Measurements from ENCODE around the gene MCF2L.

The MCF2L gene

GRCh38 chr13:113083402-113084061, 114.5 kb downstream of the MCF2L start:
- no peak for DNase-seq (ENCODE audit: low read depth in 2 of 2)

GRCh38 chr13:113084094-113084942, 115.3 kb downstream of the MCF2L start:
- DNase-seq (ENCODE audit: low read depth in 2 of 2): no peak

GRCh38 chr13:113084943-113085540, 116.0 kb downstream of the MCF2L start:
- no peak for DNase-seq (ENCODE audit: low read depth in 2 of 2)

GRCh38 chr13:113086031-113086750, 117.2 kb downstream of the MCF2L start:
- no peak for DNase-seq (ENCODE audit: low read depth in 2 of 2)

- no peak for DNase-seq (ENCODE audit: low read depth in 2 of 2)
Measured at GRCh38 chr13:113086991-113087922, 118.2 kb downstream of the MCF2L start.

GRCh38 chr13:113087923-113088690, 119.1 kb downstream of the MCF2L start:
- DNase-seq (ENCODE audit: low read depth in 2 of 2): no peak

GRCh38 chr13:113088691-113089020, 119.6 kb downstream of the MCF2L start:
- DNase-seq (ENCODE audit: low read depth in 2 of 2): no peak

- no peak for DNase-seq (ENCODE audit: low read depth in 2 of 2)
Measured at GRCh38 chr13:113089693-113090414, 120.8 kb downstream of the MCF2L start.

- DNase-seq (ENCODE audit: low read depth in 2 of 2): no peak
Measured at GRCh38 chr13:113090415-113090770, 121.4 kb downstream of the MCF2L start.

GRCh38 chr13:113090806-113091205, 121.8 kb downstream of the MCF2L start:
- no peak for DNase-seq (ENCODE audit: low read depth in 2 of 2)

GRCh38 chr13:113091211-113091771, 122.3 kb downstream of the MCF2L start:
- DNase-seq (ENCODE audit: low read depth in 2 of 2): no peak

- DNase-seq (ENCODE audit: low read depth in 2 of 2): no peak
Measured at GRCh38 chr13:113091891-113092775, 123.1 kb downstream of the MCF2L start.

- DNase-seq (ENCODE audit: low read depth in 2 of 2): no peak
Measured at GRCh38 chr13:113092776-113093579, 124.0 kb downstream of the MCF2L start.

- no peak for DNase-seq (ENCODE audit: low read depth in 2 of 2)
Measured at GRCh38 chr13:113093580-113094409, 124.8 kb downstream of the MCF2L start.

- no peak for DNase-seq (ENCODE audit: low read depth in 2 of 2)
Measured at GRCh38 chr13:113094410-113094800, 125.4 kb downstream of the MCF2L start.

- no peak for DNase-seq (ENCODE audit: low read depth in 2 of 2)
Measured at GRCh38 chr13:113095146-113096051, 126.4 kb downstream of the MCF2L start.
